Neural progenitor cell (in vitro differentiated cells): Measurements from ENCODE around the gene LMTK2. TPM values are rescaled to one million over a fixed set of nuclear protein-coding genes. Genes with fewer than 3 reads are reported as not detected.

ENCODE experiments used
- DNase-seq: peaks from one replicate; pipeline ENCODE4 v3.0.0-alpha.2; 2016; ENCODE audit warnings: low spot score
- H2AFZ ChIP-seq: fragments of 200-600 bp; sonication (generic); replicated peaks from 2 replicates; pipeline ENCODE4 v1.6.1; 2016; ENCODE audit warnings: antibody characterized with exemption
- H3F3A ChIP-seq: fragments of 200-600 bp; sonication (generic); 2 replicates; pipeline ENCODE4 v1.6.1; 2016; ENCODE audit warnings: antibody characterized with exemption, low read depth
- H3K27ac ChIP-seq: fragments of 200-600 bp; sonication (generic); 2 replicates; pipeline ENCODE4 v1.5.1; 2016; ENCODE audit warnings: mild to moderate bottlenecking
- H3K27me3 ChIP-seq: fragments of 200-600 bp; sonication (generic); 2 replicates; pipeline ENCODE4 v1.6.1; 2016; ENCODE audit warnings: mild to moderate bottlenecking, moderate library complexity
- H3K36me3 ChIP-seq: fragments of 200-600 bp; sonication (generic); 2 replicates; pipeline ENCODE4 v1.5.1; 2016
- H3K4me1 ChIP-seq: fragments of 200-600 bp; sonication (generic); 2 replicates; pipeline ENCODE4 v1.6.1; 2016; ENCODE audit warnings: mixed run types
- H3K4me2 ChIP-seq: fragments of 200-600 bp; sonication (generic); 2 replicates; pipeline ENCODE4 v1.6.1; 2016
- H3K4me3 ChIP-seq: fragments of 200-600 bp; sonication (generic); 2 replicates; pipeline ENCODE4 v1.5.1; 2016
- H3K79me2 ChIP-seq: fragments of 200-600 bp; sonication (generic); 2 replicates; pipeline ENCODE4 v1.6.1; 2016; ENCODE audit warnings: low read depth
- H3K9ac ChIP-seq: fragments of 200-600 bp; sonication (generic); 2 replicates; pipeline ENCODE4 v1.6.1; 2016
- H3K9me3 ChIP-seq: fragments of 200-600 bp; sonication (generic); 2 replicates; pipeline ENCODE4 v1.5.1; 2016; ENCODE audit warnings: low read depth
- H4K20me1 ChIP-seq: fragments of 200-600 bp; sonication (generic); 2 replicates; pipeline ENCODE4 v1.6.1; 2016; ENCODE audit warnings: low read depth
- H3K27ac Mint-ChIP-seq: 3 replicates; pipeline ENCODE4 v1.8.0; 2021; ENCODE audit warnings: mixed read lengths
- H3K27me3 Mint-ChIP-seq: 2 replicates; pipeline ENCODE4 v1.8.0; 2022; ENCODE audit warnings: low read depth, mild to moderate bottlenecking, inconsistent platforms, moderate library complexity, mixed read lengths; ENCODE audit not compliant: insufficient read depth
- H3K36me3 Mint-ChIP-seq: 3 replicates; pipeline ENCODE4 v1.8.0; 2021; ENCODE audit warnings: mixed read lengths
- H3K4me1 Mint-ChIP-seq: 3 replicates; pipeline ENCODE4 v1.8.0; 2021; ENCODE audit warnings: mixed read lengths
- H3K4me3 Mint-ChIP-seq: 3 replicates; pipeline ENCODE4 v1.8.0; 2021; ENCODE audit warnings: mild to moderate bottlenecking, moderate library complexity, mixed read lengths
- H3K9me3 Mint-ChIP-seq: 3 replicates; pipeline ENCODE4 v1.8.0; 2020; ENCODE audit warnings: mixed read lengths
- CTCF ChIP-seq: fragments of 200-600 bp; sonication (generic); IDR thresholded peaks from 2 replicates; pipeline ENCODE4 v1.5.1; 2017; ENCODE audit warnings: antibody characterized with exemption, mild to moderate bottlenecking
- EZH2 ChIP-seq: fragments of 200-600 bp; sonication (generic); IDR thresholded peaks from 2 replicates; pipeline ENCODE4 v1.6.1; 2017; ENCODE audit warnings: antibody characterized with exemption, mild to moderate bottlenecking, moderate library complexity
- EZH2phosphoT487 ChIP-seq: fragments of 200-600 bp; sonication (generic); IDR thresholded peaks from 2 replicates; pipeline ENCODE4 v1.6.1; 2017; ENCODE audit warnings: antibody characterized with exemption
- total RNA-seq: library from RNA; depleted of rRNA; stranded (reverse); fragments of >200 nt; gene quantifications from 2 replicates; pipeline ENCODE4 v1.2.3, GENCODE V29; 2015; ENCODE audit warnings: low replicate concordance

Gene LMTK2
- total RNA-seq, 1 donor from 2014 or later, result 14.1 TPM

- H3K4me3 ChIP-seq, result no peak overlapping the region
These were observed 132.3 kb downstream of the LMTK2 start for GRCh38 chr7:98238976-98239375.

GRCh38 chr7:98240961-98241673 lies 134.5 kb downstream of the LMTK2 start:
- Histone ChIP-seq H3K4me2 (no peak overlapping the region), H3K36me3 (no peaks in the 10 kb centered on the region), H3F3A (no peaks in the 10 kb centered on the region), H3K27me3 (no peaks in the 10 kb centered on the region), H3K79me2 (no peaks in the 10 kb centered on the region), H2AFZ (no peak overlapping the region), H3K27ac (no peak overlapping the region), H3K4me1 (peaks cover 6% of the 10 kb centered on the region), H4K20me1 (no peaks in the 10 kb centered on the region), H3K4me3 (no peak overlapping the region), H3K9me3 (no peaks in the 10 kb centered on the region), H3K9ac (no peak overlapping the region)
- no peaks in the 10 kb centered on the region for H3K9me3 Mint-ChIP-seq
- H3K27ac Mint-ChIP-seq, result no peak overlapping the region
- H3K36me3 Mint-ChIP-seq, result peaks cover 2% of the 10 kb centered on the region
- no peaks in the 10 kb centered on the region for H3K4me1 Mint-ChIP-seq
- no peak for TF ChIP-seq EZH2phosphoT487
- TF ChIP-seq CTCF, result peak; percentile 89
- no peak for TF ChIP-seq EZH2
- H3K4me3 Mint-ChIP-seq, result no peak overlapping the region
- H3K27me3 Mint-ChIP-seq, result peaks cover 2% of the 10 kb centered on the region
- DNase-seq, result peak; percentile 78

More at GRCh38 chr7:98238976-98239375, 132.3 kb downstream of the LMTK2 start:
- Histone ChIP-seq H3K4me1 (peaks cover 6% of the 10 kb centered on the region), H3F3A (no peaks in the 10 kb centered on the region), H3K9me3 (no peaks in the 10 kb centered on the region), H2AFZ (no peak overlapping the region), H3K27me3 (no peaks in the 10 kb centered on the region), H3K4me2 (no peak overlapping the region), H3K36me3 (no peaks in the 10 kb centered on the region), H3K79me2 (no peaks in the 10 kb centered on the region), H4K20me1 (no peaks in the 10 kb centered on the region), H3K9ac (no peak overlapping the region), H3K27ac (no peak overlapping the region)
- no peak overlapping the region for H3K4me3 Mint-ChIP-seq
- H3K27ac Mint-ChIP-seq, result peak overlapping the region; percentile 60
- TF ChIP-seq EZH2phosphoT487 (no peak), CTCF (no peak), EZH2 (no peak)
- no peaks in the 10 kb centered on the region for H3K4me1 Mint-ChIP-seq
- H3K36me3 Mint-ChIP-seq, result peaks cover 4% of the 10 kb centered on the region
- no peak for DNase-seq
- H3K27me3 Mint-ChIP-seq, result peaks cover 2% of the 10 kb centered on the region
- no peaks in the 10 kb centered on the region for H3K9me3 Mint-ChIP-seq

GRCh38 chr7:98241674-98242241 lies 135.1 kb downstream of the LMTK2 start:
- Histone ChIP-seq H3K27ac (no peak overlapping the region), H3K79me2 (no peaks in the 10 kb centered on the region), H3K4me1 (peaks cover 6% of the 10 kb centered on the region), H3K9ac (no peak overlapping the region), H3F3A (no peaks in the 10 kb centered on the region), H2AFZ (no peak overlapping the region), H3K36me3 (no peaks in the 10 kb centered on the region), H3K4me2 (no peak overlapping the region), H3K27me3 (no peaks in the 10 kb centered on the region), H3K9me3 (no peaks in the 10 kb centered on the region), H4K20me1 (no peaks in the 10 kb centered on the region), H3K4me3 (no peak overlapping the region)
- peaks cover 2% of the 10 kb centered on the region for H3K36me3 Mint-ChIP-seq
- H3K4me3 Mint-ChIP-seq, result no peak overlapping the region
- DNase-seq, result no peak
- TF ChIP-seq EZH2 (no peak), CTCF (no peak), EZH2phosphoT487 (no peak)
- no peak overlapping the region for H3K27ac Mint-ChIP-seq
- no peaks in the 10 kb centered on the region for H3K4me1 Mint-ChIP-seq
- no peaks in the 10 kb centered on the region for H3K9me3 Mint-ChIP-seq
- H3K27me3 Mint-ChIP-seq, result no peaks in the 10 kb centered on the region
